Measurements from ENCODE around the gene IMPG1. TPM values are rescaled to one million over a fixed set of nuclear protein-coding genes. Genes with fewer than 3 reads are reported as not detected.

Gene IMPG1
- total RNA-seq, 1 experiment from 2014 or later = not detected

GRCh38 chr6:75892384-75892783, 180.1 kb downstream of the IMPG1 start:
- Mint-ChIP-seq H3K9me3 (no peaks in the 10 kb centered on the region), H3K27me3 (ENCODE audit: low read depth) (no peaks in the 10 kb centered on the region), H3K4me1 (peaks cover 3% of the 10 kb centered on the region; the same call in 1 of the 2 replicates), H3K4me3 (no peak overlapping the region), H3K36me3 (peaks cover 5% of the 10 kb centered on the region), H3K27ac (no peak overlapping the region)
- POLR2A ChIA-PET = no interaction called here
- ATAC-seq (peak; percentile 32; the same call in 1 of the 2 replicates), DNase-seq (ENCODE audit: low spot score) (no peak)
- CTCF ChIA-PET = interaction anchor here (0.7 to 4.4 kb wide), 11 partner anchors 13 to 984 kb away, joined by 3 to 34 read pairs (median 9); no protein-coding TSS in a partner anchor
- TF ChIP-seq E2F1 (CRISPR knock-in tag; IDR thresholded peaks at IDR 0.05) = no peak

GRCh38 chr6:75884822-75885221, 187.6 kb downstream of the IMPG1 start:
- Mint-ChIP-seq H3K4me1 (peaks cover 11% of the 10 kb centered on the region), H3K4me3 (no peak overlapping the region), H3K9me3 (no peaks in the 10 kb centered on the region), H3K36me3 (peaks cover 4% of the 10 kb centered on the region), H3K27ac (no peak overlapping the region), H3K27me3 (ENCODE audit: low read depth) (no peaks in the 10 kb centered on the region)
- ChIA-PET CTCF (interaction anchor here (1.1 kb wide), 1 partner anchor 8 kb away, joined by 3 read pairs; no protein-coding TSS in a partner anchor), POLR2A (no interaction called here)
- ATAC-seq (no peak), DNase-seq (ENCODE audit: low spot score) (no peak)
- TF ChIP-seq NFE2L1 (CRISPR knock-in tag; IDR thresholded peaks at IDR 0.05) (no peak), SMAD3 (CRISPR knock-in tag; IDR thresholded peaks at IDR 0.05; ENCODE audit: borderline replicate concordance) (no peak), RELA (CRISPR knock-in tag; IDR thresholded peaks at IDR 0.05; ENCODE audit: borderline replicate concordance) (no peak), IRF2 (CRISPR knock-in tag; IDR thresholded peaks at IDR 0.05; ENCODE audit: borderline replicate concordance, low read depth) (no peak), ZBTB21 (CRISPR knock-in tag; IDR thresholded peaks at IDR 0.05; ENCODE audit: borderline replicate concordance) (no peak), AR (CRISPR knock-in tag; IDR thresholded peaks at IDR 0.05) (no peak), MAX (CRISPR knock-in tag; IDR thresholded peaks at IDR 0.05) (no peak), TP53 (CRISPR knock-in tag; IDR thresholded peaks at IDR 0.05) (no peak), FOXP4 (CRISPR knock-in tag; IDR thresholded peaks at IDR 0.05) (no peak), JAZF1 (CRISPR knock-in tag; IDR thresholded peaks at IDR 0.05) (no peak), E2F4 (CRISPR knock-in tag; IDR thresholded peaks at IDR 0.05; ENCODE audit: borderline replicate concordance, low read depth) (no peak)

- ChIA-PET POLR2A (no interaction called here), CTCF (no interaction called here)
- no peaks in the 10 kb centered on the region for H3K9me3 Mint-ChIP-seq
- peaks cover 11% of the 10 kb centered on the region for H3K4me1 Mint-ChIP-seq
- no peak for TF ChIP-seq ZNF396 (CRISPR knock-in tag; IDR thresholded peaks at IDR 0.05; ENCODE audit: borderline replicate concordance)
- TF ChIP-seq FOXP4 (CRISPR knock-in tag; IDR thresholded peaks at IDR 0.05) = no peak
- TF ChIP-seq SMAD4 (CRISPR knock-in tag; IDR thresholded peaks at IDR 0.05) = no peak
- TF ChIP-seq NR2C2 (CRISPR knock-in tag; IDR thresholded peaks at IDR 0.05) = no peak
- no peak for TF ChIP-seq SMAD3 (CRISPR knock-in tag; IDR thresholded peaks at IDR 0.05; ENCODE audit: borderline replicate concordance)
- no peak overlapping the region for H3K4me3 Mint-ChIP-seq
- peaks cover 4% of the 10 kb centered on the region; the same call in 1 of the 2 replicates for H3K36me3 Mint-ChIP-seq
- H3K27ac Mint-ChIP-seq = no peak overlapping the region
- no peak for DNase-seq (ENCODE audit: low spot score)
- H3K27me3 Mint-ChIP-seq (ENCODE audit: low read depth) = no peaks in the 10 kb centered on the region
- ATAC-seq = no peak
Observed at GRCh38 chr6:75882734-75883133, 189.7 kb downstream of the IMPG1 start.
